GM12865 (cell line): Measurements from ENCODE around the gene ARHGDIA.

Source experiments
- DNase-seq: peaks from one replicate; pipeline ENCODE4 v3.0.0; 2010; ENCODE audit warnings: low read depth
- H3K4me3 ChIP-seq: 2 replicates; pipeline ENCODE4 v1.5.1; 2011; ENCODE audit warnings: mild to moderate bottlenecking, low read depth, low read length, control low read depth
- TF ChIP-seq, protein P1 (sequence below): IDR thresholded peaks from 2 replicates; pipeline ENCODE4 v1.5.1; 2011; ENCODE audit warnings: low read length, control low read depth, low read depth, inconsistent platforms; ENCODE audit not compliant: insufficient read depth; ENCODE audit errors: missing control alignments

ARHGDIA gene

GRCh38 chr17:81823820-81824550 lies 47.2 kb downstream of the ARHGDIA start:
- no peak overlapping the region for H3K4me3 ChIP-seq
- TF ChIP-seq, protein P1, sequence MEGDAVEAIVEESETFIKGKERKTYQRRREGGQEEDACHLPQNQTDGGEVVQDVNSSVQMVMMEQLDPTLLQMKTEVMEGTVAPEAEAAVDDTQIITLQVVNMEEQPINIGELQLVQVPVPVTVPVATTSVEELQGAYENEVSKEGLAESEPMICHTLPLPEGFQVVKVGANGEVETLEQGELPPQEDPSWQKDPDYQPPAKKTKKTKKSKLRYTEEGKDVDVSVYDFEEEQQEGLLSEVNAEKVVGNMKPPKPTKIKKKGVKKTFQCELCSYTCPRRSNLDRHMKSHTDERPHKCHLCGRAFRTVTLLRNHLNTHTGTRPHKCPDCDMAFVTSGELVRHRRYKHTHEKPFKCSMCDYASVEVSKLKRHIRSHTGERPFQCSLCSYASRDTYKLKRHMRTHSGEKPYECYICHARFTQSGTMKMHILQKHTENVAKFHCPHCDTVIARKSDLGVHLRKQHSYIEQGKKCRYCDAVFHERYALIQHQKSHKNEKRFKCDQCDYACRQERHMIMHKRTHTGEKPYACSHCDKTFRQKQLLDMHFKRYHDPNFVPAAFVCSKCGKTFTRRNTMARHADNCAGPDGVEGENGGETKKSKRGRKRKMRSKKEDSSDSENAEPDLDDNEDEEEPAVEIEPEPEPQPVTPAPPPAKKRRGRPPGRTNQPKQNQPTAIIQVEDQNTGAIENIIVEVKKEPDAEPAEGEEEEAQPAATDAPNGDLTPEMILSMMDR = no peak
- no peak for DNase-seq

DNA sequence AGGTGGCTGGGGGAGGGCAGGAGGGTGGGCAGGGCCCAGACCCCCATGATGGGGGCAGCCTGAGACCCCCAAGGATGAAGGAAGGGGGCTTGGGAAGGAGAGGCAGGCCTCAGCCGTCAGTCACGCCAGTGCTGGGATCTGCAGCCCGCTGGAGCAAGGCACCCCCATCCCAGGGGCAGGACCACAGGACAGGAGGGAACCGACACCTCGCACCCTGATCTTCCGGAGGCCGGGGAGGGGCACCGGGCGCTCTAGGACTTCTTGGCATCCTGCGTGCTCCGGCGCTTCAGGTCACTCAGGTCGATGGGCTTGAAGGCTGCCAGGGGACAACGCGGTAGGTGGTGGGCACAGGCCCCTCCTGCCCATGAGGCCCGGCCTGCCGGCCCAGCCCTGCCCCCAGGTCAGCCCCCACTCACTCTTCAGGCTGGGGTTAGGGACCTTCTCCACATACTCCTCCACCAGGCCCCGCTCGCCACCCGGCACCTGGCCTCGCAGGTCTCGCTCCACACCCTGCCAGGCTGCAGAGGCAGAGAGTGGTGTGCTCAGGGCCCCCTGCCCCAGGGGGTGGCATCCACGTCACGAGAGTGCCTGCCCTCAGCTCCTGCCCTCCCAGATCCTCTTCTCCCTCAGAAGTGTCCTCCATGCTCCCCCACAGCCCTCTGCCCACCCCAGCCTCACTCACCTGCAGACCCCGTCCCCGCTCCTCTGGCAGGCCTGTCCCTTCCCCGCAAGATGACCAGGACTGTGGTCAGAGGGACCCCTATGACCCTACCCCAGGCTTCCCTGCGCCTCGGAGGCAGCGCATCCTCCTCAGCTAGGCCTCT lies 47.9 kb downstream of the ARHGDIA start:
- no peak for DNase-seq
- TF ChIP-seq, protein P1 = no peak

DNA sequence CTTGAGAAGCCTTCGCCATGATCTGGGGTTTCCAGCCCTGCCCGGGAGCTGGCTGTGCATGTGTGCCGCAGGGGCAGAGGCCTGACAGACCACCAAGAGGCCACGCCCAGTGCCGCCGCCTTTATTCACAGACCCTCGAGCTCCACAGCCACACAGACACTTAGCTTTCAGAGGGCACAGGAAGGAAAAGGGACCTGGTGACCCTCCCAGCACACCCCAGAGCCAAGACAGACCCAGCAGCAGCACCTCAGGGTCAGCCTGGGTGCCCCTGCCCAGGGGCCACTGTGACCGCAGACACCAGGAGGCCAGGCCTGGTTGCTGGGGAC lies 48.9 kb downstream of the ARHGDIA start:
- H3K4me3 ChIP-seq = no peak overlapping the region
- DNase-seq = no peak
- TF ChIP-seq, protein P1 = no peak

More for the DNA sequence above, 47.9 kb downstream of the ARHGDIA start:
- H3K4me3 ChIP-seq = no peak overlapping the region

GRCh38 chr17:81821603-81822311 lies 49.4 kb downstream of the ARHGDIA start:
- TF ChIP-seq, protein P1 = no peak
- no peak overlapping the region for H3K4me3 ChIP-seq
- no peak for DNase-seq

DNA sequence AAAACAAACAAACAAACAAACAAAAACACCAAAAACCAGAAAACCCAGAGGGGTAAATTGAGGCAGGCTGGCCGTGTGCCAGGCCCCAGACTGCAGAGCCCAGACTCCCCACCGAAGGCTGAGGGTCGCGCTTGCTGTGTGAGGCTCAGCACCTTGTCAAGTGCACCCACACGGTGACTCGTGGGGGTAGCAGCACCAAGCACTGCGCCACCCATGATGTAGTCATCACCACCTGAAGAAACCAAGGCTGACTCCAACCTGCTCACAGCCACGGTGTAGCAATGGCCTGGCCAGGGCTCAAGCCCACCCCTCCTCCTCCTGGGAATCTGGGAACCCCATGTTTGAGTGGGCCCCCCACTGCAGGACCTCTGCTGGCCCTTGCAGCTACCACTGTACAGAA lies 50.0 kb downstream of the ARHGDIA start:
- no peak for DNase-seq
- TF ChIP-seq, protein P1 = no peak
- no peak overlapping the region for H3K4me3 ChIP-seq

GRCh38 chr17:81819708-81820107 lies 51.4 kb downstream of the ARHGDIA start:
- no peak for DNase-seq
- TF ChIP-seq, protein P1 = no peak
- H3K4me3 ChIP-seq = no peak overlapping the region
